OCI-LY3 (cell line): Measurements from ENCODE around the gene ABLIM3.

Source experiments
- H2AFZ ChIP-seq: fragments of 200-600, 300-600 bp; shearing (Covaris generic); 2 replicates; pipeline ENCODE4 v1.6.0; 2014; ENCODE audit warnings: antibody characterized with exemption, low read depth, low read length
- H3K27ac ChIP-seq: fragments of 200-600, 300-600 bp; sonication (generic); 2 replicates; pipeline ENCODE4 v1.5.1; 2014; ENCODE audit warnings: mild to moderate bottlenecking, low read length, moderate library complexity, mixed read lengths
- H3K27me3 ChIP-seq: fragments of 200-600, 300-600 bp; sonication (generic); 2 replicates; pipeline ENCODE4 v1.6.1; 2014; ENCODE audit warnings: low read depth, low read length, mixed read lengths
- H3K36me3 ChIP-seq: fragments of 200-600, 300-600 bp; sonication (generic); replicated peaks from 2 replicates; pipeline ENCODE3; 2014; ENCODE audit warnings: low read depth, low read length, mixed read lengths
- H3K4me1 ChIP-seq: fragments of 300-600, 200-600 bp; sonication (generic); 2 replicates; pipeline ENCODE4 v1.6.1; 2014; ENCODE audit warnings: low read length, mixed read lengths
- H3K4me2 ChIP-seq: fragments of 200-600, 300-600 bp; sonication (generic); 2 replicates; pipeline ENCODE4 v1.6.1; 2014; ENCODE audit warnings: low read length, mixed read lengths
- H3K4me3 ChIP-seq: fragments of 300-600, 200-600 bp; sonication (generic); 2 replicates; pipeline ENCODE4 v1.5.1; 2014; ENCODE audit warnings: antibody characterized with exemption, mild to moderate bottlenecking, low read length, moderate library complexity
- H3K79me2 ChIP-seq: fragments of 300-600, 200-600 bp; shearing (Covaris generic); 2 replicates; pipeline ENCODE4 v1.6.1; 2014; ENCODE audit warnings: mild to moderate bottlenecking, low read length, mixed read lengths
- H3K9ac ChIP-seq: fragments of 300-600, 200-600 bp; shearing (Covaris generic); 2 replicates; pipeline ENCODE4 v1.6.0; 2014; ENCODE audit warnings: mild to moderate bottlenecking, low read length, moderate library complexity
- H3K9me3 ChIP-seq: fragments of 200-600, 300-600 bp; shearing (Covaris generic); 2 replicates; pipeline ENCODE4 v1.6.1; 2014; ENCODE audit warnings: low read length, mixed read lengths; ENCODE audit not compliant: insufficient read depth
- H4K20me1 ChIP-seq: fragments of 200-600, 300-600 bp; sonication (generic); 2 replicates; pipeline ENCODE4 v1.6.1; 2016; ENCODE audit warnings: low read length, mixed read lengths; ENCODE audit not compliant: insufficient read depth
- EZH2phosphoT487 ChIP-seq: fragments of 200-600 bp; shearing (Covaris generic); IDR thresholded peaks from 2 replicates; pipeline ENCODE4 v1.6.1; 2018; ENCODE audit warnings: antibody characterized with exemption, mixed run types, low read depth
- TF ChIP-seq, protein P1 (sequence below): fragments of 200-600, 300-600 bp; sonication (generic); IDR thresholded peaks from 2 replicates; pipeline ENCODE4 v1.5.1; 2014; ENCODE audit warnings: antibody characterized with exemption, low read length, low read depth

The ABLIM3 gene

DNA sequence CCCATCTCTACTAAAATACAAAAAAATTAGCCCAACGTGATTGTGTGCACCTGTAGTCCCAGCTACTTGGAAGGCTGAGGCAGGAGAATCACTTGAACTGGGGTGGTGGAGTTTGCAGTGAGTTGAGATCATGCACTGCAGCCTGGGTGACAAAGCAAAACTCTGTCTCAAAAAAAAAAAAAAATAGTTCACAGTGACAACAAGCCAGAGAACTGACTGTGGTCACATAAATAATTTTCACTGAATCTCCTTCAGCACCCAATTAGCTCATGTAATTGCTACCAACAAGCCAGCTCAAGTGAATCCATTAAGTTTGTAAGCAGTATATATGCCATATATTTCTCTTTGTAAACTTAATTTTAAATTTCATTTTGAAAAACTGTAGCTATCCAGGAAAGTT lies 115.8 kb downstream of the ABLIM3 start:
- no peaks in the 10 kb centered on the region for H3K9me3 ChIP-seq
- H3K4me1 ChIP-seq, result no peaks in the 10 kb centered on the region
- no peaks in the 10 kb centered on the region for H3K79me2 ChIP-seq
- no peak overlapping the region for H2AFZ ChIP-seq
- H3K4me2 ChIP-seq, result no peak overlapping the region
- no peak overlapping the region for H3K27ac ChIP-seq
- H3K4me3 ChIP-seq, result no peak overlapping the region
- TF ChIP-seq, protein P1, sequence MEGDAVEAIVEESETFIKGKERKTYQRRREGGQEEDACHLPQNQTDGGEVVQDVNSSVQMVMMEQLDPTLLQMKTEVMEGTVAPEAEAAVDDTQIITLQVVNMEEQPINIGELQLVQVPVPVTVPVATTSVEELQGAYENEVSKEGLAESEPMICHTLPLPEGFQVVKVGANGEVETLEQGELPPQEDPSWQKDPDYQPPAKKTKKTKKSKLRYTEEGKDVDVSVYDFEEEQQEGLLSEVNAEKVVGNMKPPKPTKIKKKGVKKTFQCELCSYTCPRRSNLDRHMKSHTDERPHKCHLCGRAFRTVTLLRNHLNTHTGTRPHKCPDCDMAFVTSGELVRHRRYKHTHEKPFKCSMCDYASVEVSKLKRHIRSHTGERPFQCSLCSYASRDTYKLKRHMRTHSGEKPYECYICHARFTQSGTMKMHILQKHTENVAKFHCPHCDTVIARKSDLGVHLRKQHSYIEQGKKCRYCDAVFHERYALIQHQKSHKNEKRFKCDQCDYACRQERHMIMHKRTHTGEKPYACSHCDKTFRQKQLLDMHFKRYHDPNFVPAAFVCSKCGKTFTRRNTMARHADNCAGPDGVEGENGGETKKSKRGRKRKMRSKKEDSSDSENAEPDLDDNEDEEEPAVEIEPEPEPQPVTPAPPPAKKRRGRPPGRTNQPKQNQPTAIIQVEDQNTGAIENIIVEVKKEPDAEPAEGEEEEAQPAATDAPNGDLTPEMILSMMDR, result no peak
- TF ChIP-seq EZH2phosphoT487, result no peak
- no peaks in the 10 kb centered on the region for H3K36me3 ChIP-seq
- no peak overlapping the region for H3K9ac ChIP-seq
- H3K27me3 ChIP-seq, result peaks cover 7% of the 10 kb centered on the region; the same call in 1 of the 2 replicates
- H4K20me1 ChIP-seq, result no peaks in the 10 kb centered on the region

DNA sequence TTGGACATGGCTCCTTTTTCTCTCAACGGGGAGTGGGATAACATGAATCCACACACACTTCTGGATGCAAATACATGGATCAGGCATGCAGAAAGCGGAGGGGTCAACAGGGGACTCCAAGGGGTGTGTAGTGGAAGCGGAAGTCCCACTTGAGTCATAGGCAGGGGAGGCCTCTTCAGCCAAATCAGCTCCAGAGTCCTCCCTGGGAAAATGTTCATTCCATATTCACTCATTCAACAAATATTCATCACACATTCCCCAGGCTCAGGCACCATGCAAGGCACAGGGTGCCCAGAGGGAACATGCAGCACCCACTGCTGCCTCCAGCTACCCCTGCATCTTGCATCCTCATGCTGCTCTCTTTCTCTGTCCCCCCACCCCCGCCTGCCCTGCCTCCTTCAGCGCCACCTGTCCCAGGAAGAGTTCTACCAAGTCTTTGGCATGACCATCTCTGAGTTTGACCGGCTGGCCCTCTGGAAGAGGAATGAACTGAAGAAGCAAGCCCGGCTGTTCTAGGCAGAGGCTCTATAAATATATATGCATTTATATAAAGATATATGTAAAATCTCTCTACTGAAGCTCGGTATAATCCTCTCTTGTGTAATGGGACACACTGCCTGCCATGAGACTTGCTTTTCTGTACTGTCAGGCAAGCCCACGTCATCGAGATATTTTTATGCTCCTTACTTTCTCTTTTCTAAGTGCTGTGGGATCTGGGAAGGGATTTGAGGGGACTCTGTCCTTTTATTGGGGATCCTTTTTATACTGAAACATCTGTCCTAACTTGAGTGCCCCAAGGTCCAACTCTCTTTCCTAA lies 116.8 kb downstream of the ABLIM3 start:
- H3K27me3 ChIP-seq, result peaks cover 7% of the 10 kb centered on the region; the same call in 1 of the 2 replicates
- H3K79me2 ChIP-seq, result no peaks in the 10 kb centered on the region
- H3K27ac ChIP-seq, result no peak overlapping the region
- no peaks in the 10 kb centered on the region for H4K20me1 ChIP-seq
- no peaks in the 10 kb centered on the region for H3K4me1 ChIP-seq
- H3K9ac ChIP-seq, result no peak overlapping the region
- no peaks in the 10 kb centered on the region for H3K9me3 ChIP-seq
- H3K36me3 ChIP-seq, result no peaks in the 10 kb centered on the region
- H3K4me2 ChIP-seq, result no peak overlapping the region
- no peak overlapping the region for H3K4me3 ChIP-seq
- no peak overlapping the region for H2AFZ ChIP-seq
- no peak for TF ChIP-seq EZH2phosphoT487
- TF ChIP-seq, protein P1, result no peak

DNA sequence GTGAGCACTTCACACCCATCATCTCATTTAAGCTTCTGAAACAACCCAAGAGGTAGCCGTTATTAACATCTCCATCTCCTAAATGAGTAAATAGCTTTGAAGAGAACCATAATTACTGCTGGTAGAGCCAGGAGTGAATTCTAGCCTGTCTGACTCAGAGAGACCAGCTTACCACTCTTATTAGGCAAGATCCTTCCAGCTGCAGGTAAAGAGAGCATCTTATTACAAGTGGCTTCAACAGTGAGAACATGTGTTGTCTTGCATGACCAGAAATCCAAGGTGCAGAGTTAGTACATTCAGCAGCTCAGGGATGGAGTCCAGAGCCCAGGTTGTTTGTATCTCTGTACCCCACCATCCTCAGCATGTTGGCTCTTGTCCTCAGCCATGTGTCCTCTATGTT lies 119.5 kb downstream of the ABLIM3 start:
- no peaks in the 10 kb centered on the region for H3K9me3 ChIP-seq
- H3K36me3 ChIP-seq, result no peaks in the 10 kb centered on the region
- peaks cover 7% of the 10 kb centered on the region; the same call in 1 of the 2 replicates for H3K27me3 ChIP-seq
- H3K79me2 ChIP-seq, result no peaks in the 10 kb centered on the region
- no peak overlapping the region for H3K27ac ChIP-seq
- TF ChIP-seq EZH2phosphoT487, result no peak
- TF ChIP-seq, protein P1, result no peak
- no peak overlapping the region for H3K4me3 ChIP-seq
- no peak overlapping the region for H2AFZ ChIP-seq
- H4K20me1 ChIP-seq, result no peaks in the 10 kb centered on the region
- H3K4me2 ChIP-seq, result no peak overlapping the region
- no peak overlapping the region for H3K9ac ChIP-seq
- no peaks in the 10 kb centered on the region for H3K4me1 ChIP-seq

DNA sequence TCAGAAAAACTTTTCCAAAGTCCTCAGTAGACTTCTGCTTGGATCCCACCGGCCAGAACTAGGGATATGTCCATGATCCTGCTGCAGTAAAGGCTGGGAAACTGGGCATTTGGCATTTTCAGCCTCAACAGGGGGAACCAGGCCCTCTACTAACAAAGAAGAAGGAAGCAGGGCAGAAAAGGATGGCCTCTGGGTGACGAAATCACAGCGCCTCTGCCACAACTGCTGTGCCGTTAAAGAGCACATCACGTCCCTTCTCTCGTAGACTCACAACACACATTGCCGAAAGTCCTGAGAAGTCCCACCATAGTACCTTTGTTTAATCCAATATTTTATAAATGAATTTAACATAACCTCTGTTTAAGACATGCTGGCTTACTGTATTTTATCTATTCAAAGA lies 120.0 kb downstream of the ABLIM3 start:
- no peak overlapping the region for H2AFZ ChIP-seq
- H3K27ac ChIP-seq, result no peak overlapping the region
- peaks cover 7% of the 10 kb centered on the region; the same call in 1 of the 2 replicates for H3K27me3 ChIP-seq
- no peaks in the 10 kb centered on the region for H3K79me2 ChIP-seq
- no peak overlapping the region for H3K9ac ChIP-seq
- TF ChIP-seq, protein P1, result no peak
- no peaks in the 10 kb centered on the region for H3K36me3 ChIP-seq
- H3K4me2 ChIP-seq, result no peak overlapping the region
- H4K20me1 ChIP-seq, result no peaks in the 10 kb centered on the region
- no peaks in the 10 kb centered on the region for H3K4me1 ChIP-seq
- H3K4me3 ChIP-seq, result no peak overlapping the region
- no peaks in the 10 kb centered on the region for H3K9me3 ChIP-seq
